B cell (primary cell): Measurements from ENCODE around the gene TEX9.

Source experiments
- CTCF ChIP-seq: fragments of 200-600 bp; IDR thresholded peaks from one replicate; pipeline ENCODE4 v1.8.0; 2022; ENCODE audit warnings: antibody characterized with exemption, mild to moderate bottlenecking
- EZH2 ChIP-seq: IDR thresholded peaks from 2 replicates; pipeline ENCODE4 v1.6.1; 2012; ENCODE audit warnings: borderline replicate concordance, low read depth, mild to moderate bottlenecking, moderate library complexity, low read length; ENCODE audit not compliant: insufficient read depth, poor library complexity, severe bottlenecking

- TF ChIP-seq EZH2 (no peak), CTCF (no peak)
Measured at GRCh38 chr15:56365075-56365711, at the start of gene TEX9.
